Fibroblast of villous mesenchyme (primary cell): ENCODE results near the gene AP1G1. TPM values are rescaled to one million over a fixed set of nuclear protein-coding genes. Genes with fewer than 3 reads are reported as not detected.

Source experiments
- DNase-seq: peaks from one replicate; pipeline ENCODE4 v3.0.0-alpha.2; 2010; ENCODE audit warnings: low read depth
- H3K4me3 ChIP-seq: 2 replicates; pipeline ENCODE4 v1.5.1; 2011; ENCODE audit warnings: low read depth, mild to moderate bottlenecking, low read length
- total RNA-seq: library from RNA; depleted of rRNA; stranded (reverse); fragments of >200 nt; gene quantifications from 2 replicates; pipeline ENCODE4 v1.2.3, GENCODE V29; 2012
- TF ChIP-seq, protein P1 (sequence below): IDR thresholded peaks from 2 replicates; pipeline ENCODE4 v1.5.1; 2012; ENCODE audit warnings: low read depth, mild to moderate bottlenecking, low read length; ENCODE audit not compliant: insufficient read depth

Gene AP1G1
- total RNA-seq, 1 donor: 117 TPM

- H3K4me3 ChIP-seq: no peak overlapping the region
- TF ChIP-seq, protein P1, sequence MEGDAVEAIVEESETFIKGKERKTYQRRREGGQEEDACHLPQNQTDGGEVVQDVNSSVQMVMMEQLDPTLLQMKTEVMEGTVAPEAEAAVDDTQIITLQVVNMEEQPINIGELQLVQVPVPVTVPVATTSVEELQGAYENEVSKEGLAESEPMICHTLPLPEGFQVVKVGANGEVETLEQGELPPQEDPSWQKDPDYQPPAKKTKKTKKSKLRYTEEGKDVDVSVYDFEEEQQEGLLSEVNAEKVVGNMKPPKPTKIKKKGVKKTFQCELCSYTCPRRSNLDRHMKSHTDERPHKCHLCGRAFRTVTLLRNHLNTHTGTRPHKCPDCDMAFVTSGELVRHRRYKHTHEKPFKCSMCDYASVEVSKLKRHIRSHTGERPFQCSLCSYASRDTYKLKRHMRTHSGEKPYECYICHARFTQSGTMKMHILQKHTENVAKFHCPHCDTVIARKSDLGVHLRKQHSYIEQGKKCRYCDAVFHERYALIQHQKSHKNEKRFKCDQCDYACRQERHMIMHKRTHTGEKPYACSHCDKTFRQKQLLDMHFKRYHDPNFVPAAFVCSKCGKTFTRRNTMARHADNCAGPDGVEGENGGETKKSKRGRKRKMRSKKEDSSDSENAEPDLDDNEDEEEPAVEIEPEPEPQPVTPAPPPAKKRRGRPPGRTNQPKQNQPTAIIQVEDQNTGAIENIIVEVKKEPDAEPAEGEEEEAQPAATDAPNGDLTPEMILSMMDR: no peak
- DNase-seq: no peak
These were observed 31.3 kb downstream of the AP1G1 start for GRCh38 chr16:71777329-71777728.

- DNase-seq: no peak
- no peak overlapping the region for H3K4me3 ChIP-seq
- TF ChIP-seq, protein P1: no peak
These were observed 32.7 kb downstream of the AP1G1 start for GRCh38 chr16:71775949-71776348.

DNA sequence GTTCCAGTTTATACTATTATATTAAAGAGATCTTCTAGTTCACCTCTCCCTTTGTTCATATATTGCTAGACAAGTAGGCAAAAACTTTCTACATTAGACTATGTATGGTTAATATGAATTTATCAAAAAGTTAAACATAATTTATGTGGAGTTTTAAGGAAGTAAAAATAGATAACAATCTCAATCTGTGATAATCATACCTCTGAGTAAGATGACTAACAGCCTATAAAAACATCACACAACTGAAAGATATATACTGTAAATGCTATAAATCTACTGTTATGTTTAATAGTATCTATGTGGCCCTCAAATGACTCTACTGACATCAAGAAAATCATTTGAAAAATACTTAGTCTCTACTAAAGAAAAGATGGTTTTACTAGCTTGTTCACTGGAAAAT, 37.1 kb downstream of the AP1G1 start:
- no peak overlapping the region for H3K4me3 ChIP-seq
- DNase-seq: no peak
- TF ChIP-seq, protein P1: no peak

DNA sequence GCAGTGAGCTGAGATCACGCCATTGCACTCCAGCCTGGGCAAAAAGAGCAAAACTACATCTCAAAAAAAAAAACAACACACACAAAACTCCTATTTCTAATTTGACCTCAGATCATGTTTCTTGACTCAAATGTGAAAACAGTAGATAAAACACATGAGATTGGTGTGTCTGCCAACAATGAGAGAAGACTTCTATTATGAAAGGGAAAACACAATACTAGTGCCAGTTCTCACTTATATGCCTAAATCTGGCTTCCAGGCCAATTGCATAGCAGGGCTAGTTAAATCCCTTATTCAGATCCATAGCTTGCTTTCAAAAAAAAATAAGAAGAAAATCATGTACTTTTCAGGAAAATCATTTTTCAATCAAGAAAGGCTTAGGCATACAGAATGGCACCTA, 39.4 kb downstream of the AP1G1 start:
- no peak overlapping the region for H3K4me3 ChIP-seq
- DNase-seq: no peak
- TF ChIP-seq, protein P1: no peak

DNA sequence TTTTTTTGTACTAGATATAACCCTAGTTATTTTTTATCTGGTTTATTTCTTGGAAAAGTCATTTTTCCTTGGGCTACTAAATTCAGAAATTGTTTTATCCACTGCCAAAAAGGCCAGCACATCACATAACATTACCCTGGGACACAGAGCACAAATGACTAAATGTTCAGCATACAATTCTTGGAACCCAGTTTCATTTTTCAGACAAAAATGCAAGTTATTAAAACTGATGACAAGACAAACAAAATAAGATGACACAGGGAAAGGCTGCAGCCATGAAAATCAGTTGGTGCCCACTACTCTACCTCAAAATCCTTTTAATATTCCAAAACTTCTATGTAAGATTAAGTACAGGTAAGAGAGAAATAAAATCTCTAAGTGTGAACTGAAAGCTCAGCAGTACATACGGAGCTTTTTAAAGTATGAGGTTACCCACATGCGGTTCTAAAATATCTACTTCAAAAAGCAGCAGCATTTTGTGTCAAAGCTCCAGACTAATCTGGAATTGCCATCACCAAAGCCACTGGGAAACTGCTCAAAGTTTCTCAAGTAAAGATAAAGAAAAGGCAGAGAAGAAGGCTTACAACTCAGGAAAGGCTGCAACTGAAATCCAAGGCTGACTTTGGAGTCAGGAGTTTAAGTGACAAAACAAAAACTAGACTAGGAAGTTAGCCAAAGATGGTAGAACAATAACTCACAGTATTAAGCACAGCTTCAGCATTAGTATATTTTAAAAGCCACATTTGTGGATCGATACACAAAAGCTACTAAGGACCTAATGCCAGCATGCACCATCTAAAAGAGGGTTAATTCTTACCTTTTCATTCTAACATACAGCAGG, 41.4 kb downstream of the AP1G1 start:
- TF ChIP-seq, protein P1: no peak
- DNase-seq: no peak
- H3K4me3 ChIP-seq: no peak overlapping the region

- H3K4me3 ChIP-seq: no peak overlapping the region
- TF ChIP-seq, protein P1: no peak
- DNase-seq: peak; percentile 29
These were observed 46.4 kb downstream of the AP1G1 start for GRCh38 chr16:71762186-71762585.

- no peak for DNase-seq
- H3K4me3 ChIP-seq: no peak overlapping the region
These were observed 47.5 kb downstream of the AP1G1 start for GRCh38 chr16:71761097-71761496.

More at GRCh38 chr16:71761097-71761496, 47.5 kb downstream of the AP1G1 start:
- TF ChIP-seq, protein P1: no peak
